Astrocyte of the spinal cord (primary cell): Measurements from ENCODE around the gene SV2C.

Experiments
- DNase-seq: peaks from one replicate; pipeline ENCODE4 v3.0.0; 2011; ENCODE audit warnings: low read depth, low spot score
- H3K4me3 ChIP-seq: 2 replicates; pipeline ENCODE4 v1.5.1; 2011; ENCODE audit warnings: low read depth, mild to moderate bottlenecking, low read length, moderate library complexity
- CTCF ChIP-seq: IDR thresholded peaks from 2 replicates; pipeline ENCODE4 v1.5.1; 2012; ENCODE audit warnings: low read depth, mild to moderate bottlenecking, low read length, inconsistent platforms
- in situ Hi-C: cut with HindIII; loops from 2 replicates; pipeline ENCODE4 v1.10.0; 2017; ENCODE audit warnings: low sequenced_read_pairs

The SV2C gene

GRCh38 chr5:76271836-76272235, 188.7 kb downstream of the SV2C start:
- no peak overlapping the region for H3K4me3 ChIP-seq
- DNase-seq: no peak
- TF ChIP-seq CTCF: no peak
- in situ Hi-C loops: no loop called here

DNA sequence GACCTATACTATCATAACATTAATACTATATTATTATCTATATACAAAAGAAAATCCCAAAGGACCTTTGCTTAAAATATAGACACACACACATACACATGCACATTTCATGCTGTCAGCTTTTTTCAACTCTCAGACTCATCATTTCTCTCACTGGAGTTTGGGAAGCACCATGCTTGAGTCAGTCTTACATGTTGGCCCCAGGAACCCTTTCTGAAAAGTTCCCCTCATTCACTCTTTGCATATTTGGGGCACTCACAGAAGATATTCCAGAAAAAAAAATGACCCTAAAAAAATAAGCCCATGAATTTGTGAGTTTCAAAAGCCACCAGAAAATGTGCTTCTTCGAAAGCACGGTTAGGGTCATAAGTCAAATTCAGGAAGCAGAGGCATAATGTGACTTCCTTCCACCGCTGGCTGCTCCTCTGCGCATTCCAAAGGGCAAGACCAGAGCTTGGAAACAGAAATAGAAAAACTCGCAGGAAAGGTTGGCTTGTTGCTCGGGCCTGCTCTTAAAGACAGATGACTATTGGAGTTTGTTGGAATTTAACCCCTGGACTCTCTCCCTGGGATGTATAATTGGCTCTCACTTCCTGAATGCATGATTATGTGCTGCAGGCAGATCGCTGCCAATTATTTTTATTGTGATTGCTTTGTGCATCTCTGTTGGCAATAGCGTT, 190.2 kb downstream of the SV2C start:
- in situ Hi-C loops: no loop called here
- no peak for TF ChIP-seq CTCF

GRCh38 chr5:76274571-76274970, 191.4 kb downstream of the SV2C start:
- in situ Hi-C loops: no loop called here
- no peak for DNase-seq
- H3K4me3 ChIP-seq: no peak overlapping the region
- no peak for TF ChIP-seq CTCF

More for the DNA sequence above, 190.2 kb downstream of the SV2C start:
- H3K4me3 ChIP-seq: no peak overlapping the region
- DNase-seq: no peak

DNA sequence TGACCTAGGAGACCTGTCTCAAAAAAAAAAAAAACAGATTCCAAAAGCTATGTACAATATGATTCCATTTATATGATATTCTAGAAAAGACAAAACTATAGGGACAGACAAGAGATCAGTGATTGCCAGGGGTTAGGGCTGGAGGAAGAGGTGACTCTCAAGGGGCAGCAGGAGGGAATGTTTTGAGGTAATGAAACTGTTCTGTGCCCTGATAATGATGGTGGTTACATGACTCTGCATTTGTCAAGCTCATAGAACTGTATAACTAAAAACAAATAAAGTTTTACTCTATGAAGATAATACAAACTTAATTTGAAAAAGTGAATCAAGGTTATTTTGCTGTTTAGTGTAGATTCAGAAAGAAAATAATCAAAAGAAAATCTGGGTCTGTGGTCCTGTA, 194.6 kb downstream of the SV2C start:
- H3K4me3 ChIP-seq: no peak overlapping the region
- in situ Hi-C loops: no loop called here
- no peak for DNase-seq
- no peak for TF ChIP-seq CTCF

GRCh38 chr5:76278261-76278789, 195.1 kb downstream of the SV2C start:
- H3K4me3 ChIP-seq: no peak overlapping the region
- in situ Hi-C loops: no loop called here
- no peak for DNase-seq
- TF ChIP-seq CTCF: no peak

DNA sequence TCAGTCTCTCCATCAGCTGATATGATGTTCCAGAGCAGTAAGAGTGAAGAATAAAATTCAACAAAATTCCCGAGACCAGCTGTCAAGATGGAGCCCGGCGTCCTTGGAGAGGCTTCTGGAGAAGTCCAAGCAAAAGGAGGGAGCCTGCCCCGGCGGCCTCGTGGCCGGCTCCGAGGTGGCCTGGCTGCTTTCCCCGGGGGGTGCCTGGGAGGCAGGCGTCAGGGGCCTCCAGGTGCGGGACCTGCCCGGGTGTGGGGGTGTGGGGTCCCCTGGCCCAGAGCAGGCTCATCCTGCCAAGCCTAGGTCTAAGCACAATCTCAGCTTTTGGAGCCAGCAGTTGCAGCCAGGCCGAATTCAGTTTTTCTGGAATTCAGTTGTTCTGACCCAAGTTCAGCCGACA, 197.3 kb downstream of the SV2C start:
- TF ChIP-seq CTCF: no peak
- H3K4me3 ChIP-seq: no peak overlapping the region
- in situ Hi-C loops: no loop called here
- no peak for DNase-seq
